Sigmoid colon (tissue), 7 donors: Measurements from ENCODE around the gene RARRES2. TPM values are rescaled to one million over a fixed set of nuclear protein-coding genes. Genes with fewer than 3 reads are reported as not detected.
"Not testable (repeated sequence)": the region's sequence is repeated elsewhere in the genome, so short reads cannot be mapped to it uniquely, and the experiment has no call there.

ENCODE experiments used
- DNase-seq: peaks from one replicate; pipeline ENCODE4 v3.0.0-alpha.2; 2019
- H3K27ac ChIP-seq, 4 donors: fragments of 200-600 bp; sonication (generic); one replicate each; pipeline ENCODE4 v1.5.1; 2016 to 2019; ENCODE audit warnings: mild to moderate bottlenecking in 1 of 4
- H3K27me3 ChIP-seq, 3 donors: fragments of 200-600 bp; sonication (generic); one replicate each; pipeline ENCODE4 v1.5.1; 2019; ENCODE audit warnings: mild to moderate bottlenecking in 1 of 3
- H3K36me3 ChIP-seq, 4 donors: fragments of 200-600 bp; sonication (generic); one replicate each; pipeline ENCODE4 v1.5.1; 2016 to 2019
- H3K4me1 ChIP-seq, 4 donors: fragments of 200-600 bp; sonication (generic); one replicate each; pipeline ENCODE4 v1.5.1; 2017 to 2019
- H3K4me3 ChIP-seq, 4 donors: fragments of 200-600 bp; sonication (generic); one replicate each; pipeline ENCODE4 v1.5.1; 2017 to 2019; ENCODE audit warnings: mild to moderate bottlenecking in 2 of 4, moderate library complexity in 1 of 4
- H3K9me3 ChIP-seq, 4 donors: fragments of 200-600 bp in 3 of 4; sonication (generic) in 3 of 4; one replicate each; pipeline versions ENCODE4 v1.5.1 to v1.6.1; 2013 to 2019
- CTCF ChIP-seq, 4 experiments: fragments of 450-650 bp in 3 of 4; fragments of 200-600 bp in 1 of 4; IDR thresholded peaks; one replicate each; pipeline ENCODE4 v1.5.1; 2016 to 2019; ENCODE audit warnings: antibody characterized with exemption in 4 of 4, mild to moderate bottlenecking in 3 of 4, moderate library complexity in 2 of 4
- EP300 ChIP-seq, 4 donors: sonication (generic); formaldehyde crosslinking; IDR thresholded peaks; one replicate each; pipeline ENCODE4 v1.6.1; 2017; ENCODE audit warnings: antibody characterized with exemption in 4 of 4
- POLR2A ChIP-seq, 2 donors: fragments of 450-650 bp; IDR thresholded peaks; one replicate each; pipeline ENCODE4 v1.6.1; 2016; ENCODE audit warnings: antibody characterized with exemption in 2 of 2, mild to moderate bottlenecking in 2 of 2, moderate library complexity in 2 of 2
- POLR2AphosphoS5 ChIP-seq, 4 donors: sonication (generic); formaldehyde crosslinking; IDR thresholded peaks; one replicate each; pipeline ENCODE4 v1.6.1; 2017; ENCODE audit warnings: antibody characterized with exemption in 4 of 4
- WGBS, 2 donors: extraction: QIAGEN DNeasy Blood & Tissue Kit; methylation state at CpG; one replicate each; pipeline ENCODE4 v1.1.7; 2013; 5-methylcytosine and 5-hydroxymethylcytosine counted together
- intact Hi-C: fragments of 100-400 bp; cut with DNase I; formaldehyde crosslinking; loops from one replicate; pipeline ENCODE4 v1.15.1; 2023
- polyA plus RNA-seq, 3 donors: library from polyadenylated mRNA; stranded (reverse); fragments of 200-250 nt; gene quantifications; one replicate each; pipeline ENCODE4 v1.2.3, GENCODE V29; 2013
- total RNA-seq, 4 donors: library from RNA; depleted of rRNA; stranded (reverse); fragments of >200 nt; gene quantifications; one replicate each; pipeline ENCODE4 v1.1.0, GENCODE V29; 2016
- donor health status: healthy with polysubstance abuse.
- donor health status: Bipolar disorder and iron deficiency.
- donor health status: healthy.

The RARRES2 gene
- total and polyA plus RNA-seq, 7 donors, result 28.9 to 447 (median 289) TPM

GRCh38 chr7:150314639-150315239 is 26.7 kb downstream of the RARRES2 start:
- no peaks in the 10 kb centered on the region for H3K36me3 ChIP-seq
- 89 to 96% methylated on average over 5 of the region's 5 CpGs for WGBS, 2 donors
- H3K27ac ChIP-seq, result no peak overlapping the region
- intact Hi-C loops, result no loop called here
- H3K9me3 ChIP-seq, result no peaks in the 10 kb centered on the region
- TF ChIP-seq EP300 (IDR thresholded peaks at IDR 0.05) (no peak), POLR2AphosphoS5 (IDR thresholded peaks at IDR 0.05) (no peak), CTCF (IDR thresholded peaks at IDR 0.05) (no peak), POLR2A (IDR thresholded peaks at IDR 0.05) (no peak)
- no peak for DNase-seq
- H3K27me3 ChIP-seq, result no peaks in the 10 kb centered on the region
- no peak overlapping the region for H3K4me3 ChIP-seq
- no peaks in the 10 kb centered on the region for H3K4me1 ChIP-seq

- H3K27ac ChIP-seq, result no peak overlapping the region
- intact Hi-C loops, result no loop called here
- WGBS, 2 donors, result 95 to 97% methylated on average over 6 of the region's 6 CpGs
- H3K27me3 ChIP-seq, result no peaks in the 10 kb centered on the region
- no peaks in the 10 kb centered on the region for H3K9me3 ChIP-seq
- H3K4me1 ChIP-seq, result no peaks in the 10 kb centered on the region
- TF ChIP-seq EP300 (IDR thresholded peaks at IDR 0.05) (no peak), CTCF (IDR thresholded peaks at IDR 0.05) (no peak), POLR2AphosphoS5 (IDR thresholded peaks at IDR 0.05) (no peak), POLR2A (IDR thresholded peaks at IDR 0.05) (no peak)
- no peak overlapping the region for H3K4me3 ChIP-seq
- no peaks in the 10 kb centered on the region for H3K36me3 ChIP-seq
- DNase-seq, result no peak
Measured at GRCh38 chr7:150313870-150314269, 27.6 kb downstream of the RARRES2 start.

- Histone ChIP-seq H3K36me3 (no peaks in the 10 kb centered on the region), H3K9me3 (no peaks in the 10 kb centered on the region), H3K27me3 (no peaks in the 10 kb centered on the region), H3K4me3 (no peak overlapping the region), H3K4me1 (no peaks in the 10 kb centered on the region), H3K27ac (no peak overlapping the region)
- TF ChIP-seq EP300 (IDR thresholded peaks at IDR 0.05) (no peak), POLR2AphosphoS5 (IDR thresholded peaks at IDR 0.05) (no peak), POLR2A (IDR thresholded peaks at IDR 0.05) (no peak), CTCF (IDR thresholded peaks at IDR 0.05) (no peak)
- no peak for DNase-seq
- 84 to 89% methylated on average over 3 of the region's 3 CpGs for WGBS, 2 donors
- intact Hi-C loops, result no loop called here
Measured at GRCh38 chr7:150313367-150313809, 28.0 kb downstream of the RARRES2 start.

- H3K27me3 ChIP-seq, H3K9me3 ChIP-seq, intact Hi-C loops, DNase-seq, H3K27ac ChIP-seq, H3K4me1 ChIP-seq, H3K4me3 ChIP-seq, H3K36me3 ChIP-seq: not testable (repeated sequence)
- 90 to 94% methylated on average over 7 of the region's 7 CpGs for WGBS, 2 donors
Measured at GRCh38 chr7:150312649-150313366, 28.6 kb downstream of the RARRES2 start.

- no peak for DNase-seq
- Histone ChIP-seq H3K4me1 (no peaks in the 10 kb centered on the region), H3K27me3 (no peaks in the 10 kb centered on the region), H3K4me3 (no peak overlapping the region), H3K9me3 (no peaks in the 10 kb centered on the region), H3K27ac (no peak overlapping the region), H3K36me3 (no peaks in the 10 kb centered on the region)
- 92 to 94% methylated on average over 5 of the region's 5 CpGs for WGBS, 2 donors
- intact Hi-C loops, result no loop called here
- TF ChIP-seq POLR2AphosphoS5 (IDR thresholded peaks at IDR 0.05) (no peak), POLR2A (IDR thresholded peaks at IDR 0.05) (no peak), EP300 (IDR thresholded peaks at IDR 0.05) (no peak), CTCF (IDR thresholded peaks at IDR 0.05) (no peak)
Measured at GRCh38 chr7:150311711-150312110, 29.7 kb downstream of the RARRES2 start.
